Stimulated activated CD4-positive, alpha-beta T cell treated with anti-CD3 and anti-CD28 coated beads, TNF-alpha, amount 100 ng/mL, for 48 hours (primary cell): Measurements from ENCODE around the gene GRM1.
"Not testable (repeated sequence)": the region's sequence is repeated elsewhere in the genome, so short reads cannot be mapped to it uniquely, and the experiment has no call there.

Experiments used
- DNase-seq, 3 donors: peaks; one replicate each; pipeline ENCODE4 v3.0.0-alpha.2; 2020; ENCODE audit warnings: low read depth in 3 of 3

The GRM1 gene

GRCh38 chr6:146191166-146191565 lies 162.3 kb downstream of the GRM1 start:
- no peak for DNase-seq

- no peak for DNase-seq
Measured at GRCh38 chr6:146191612-146192011, 162.8 kb downstream of the GRM1 start.

GRCh38 chr6:146194434-146194833 lies 165.6 kb downstream of the GRM1 start:
- no peak for DNase-seq

GRCh38 chr6:146200176-146200575 lies 171.3 kb downstream of the GRM1 start:
- DNase-seq = no peak

GRCh38 chr6:146202570-146202969 lies 173.7 kb downstream of the GRM1 start:
- DNase-seq = no peak

- no peak for DNase-seq
Measured at GRCh38 chr6:146209942-146210341, 181.1 kb downstream of the GRM1 start.

- no peak for DNase-seq
Measured at GRCh38 chr6:146210406-146211083, 181.7 kb downstream of the GRM1 start.

- no peak for DNase-seq
Measured at GRCh38 chr6:146211646-146212045, 182.8 kb downstream of the GRM1 start.

GRCh38 chr6:146212781-146213180 lies 183.9 kb downstream of the GRM1 start:
- no peak for DNase-seq

GRCh38 chr6:146219101-146219500 lies 190.2 kb downstream of the GRM1 start:
- no peak for DNase-seq

- DNase-seq = no peak
Measured at GRCh38 chr6:146224449-146224848, 195.6 kb downstream of the GRM1 start.

- no peak for DNase-seq
Measured at GRCh38 chr6:146224988-146225387, 196.1 kb downstream of the GRM1 start.

- no peak for DNase-seq
Measured at GRCh38 chr6:146240322-146240721, 211.5 kb downstream of the GRM1 start.

GRCh38 chr6:146240807-146241206 lies 211.9 kb downstream of the GRM1 start:
- no peak for DNase-seq

- DNase-seq = not testable (repeated sequence)
Measured at GRCh38 chr6:146243646-146244045, 214.8 kb downstream of the GRM1 start.

GRCh38 chr6:146244630-146245143 lies 215.8 kb downstream of the GRM1 start:
- DNase-seq = no peak

- no peak for DNase-seq
Measured at GRCh38 chr6:146246028-146246427, 217.2 kb downstream of the GRM1 start.

GRCh38 chr6:146253691-146254090 lies 224.8 kb downstream of the GRM1 start:
- no peak for DNase-seq

GRCh38 chr6:146258206-146258605 lies 229.3 kb downstream of the GRM1 start:
- no peak for DNase-seq

- no peak for DNase-seq
Measured at GRCh38 chr6:146260886-146261285, 232.0 kb downstream of the GRM1 start.

- no peak for DNase-seq
Measured at GRCh38 chr6:146265056-146265455, 236.2 kb downstream of the GRM1 start.

- no peak for DNase-seq
Measured at GRCh38 chr6:146267447-146267846, 238.6 kb downstream of the GRM1 start.

GRCh38 chr6:146267946-146268345 lies 239.1 kb downstream of the GRM1 start:
- no peak for DNase-seq

- no peak for DNase-seq
Measured at GRCh38 chr6:146269482-146269881, 240.6 kb downstream of the GRM1 start.
